Lung (tissue), 12 donors: ENCODE results near the gene LYPD5. TPM values are rescaled to one million over a fixed set of nuclear protein-coding genes. Genes with fewer than 3 reads are reported as not detected.

Experiments used
- ATAC-seq: fragments of 200-7000 bp; cut with Tn5 transposase; one replicate; pipeline ENCODE4 v1.9.1; 2020; ENCODE audit warnings: moderate number of reproducible peaks; ENCODE audit not compliant: insufficient read depth, low FRiP score
- DNase-seq, 3 donors: peaks; one replicate each; pipeline ENCODE4 v3.0.0-alpha.2; 2013 to 2017
- H3K27ac ChIP-seq, 2 donors: one replicate each; pipeline ENCODE4 v1.5.1; 2013; ENCODE audit warnings: mild to moderate bottlenecking in 2 of 2, moderate library complexity in 2 of 2, control low read depth in 1 of 2, inconsistent platforms in 1 of 2, low read depth in 1 of 2, low read length in 1 of 2
- H3K27me3 ChIP-seq, 3 donors: one replicate each; pipeline ENCODE4 v1.5.1; 2013; ENCODE audit warnings: low read length in 2 of 3; ENCODE audit not compliant: control insufficient read depth in 3 of 3, insufficient read depth in 3 of 3
- H3K36me3 ChIP-seq, 4 donors: one replicate each; pipeline ENCODE4 v1.5.1; 2013; ENCODE audit warnings: low read length in 4 of 4, mild to moderate bottlenecking in 1 of 4, moderate library complexity in 1 of 4; ENCODE audit not compliant: control insufficient read depth in 4 of 4, insufficient read depth in 4 of 4
- H3K4me1 ChIP-seq, 5 donors: one replicate each; pipeline ENCODE4 v1.5.1; 2013; ENCODE audit warnings: low read length in 5 of 5, mild to moderate bottlenecking in 2 of 5, moderate library complexity in 1 of 5; ENCODE audit not compliant: control insufficient read depth in 5 of 5, insufficient read depth in 5 of 5
- H3K4me3 ChIP-seq: one replicate; pipeline ENCODE4 v1.5.1; 2013; ENCODE audit warnings: mild to moderate bottlenecking, control low read depth, moderate library complexity
- H3K9ac ChIP-seq, 2 donors: one replicate each; pipeline ENCODE4 v1.5.1; 2013; ENCODE audit warnings: low read length in 2 of 2, control low read depth in 1 of 2; ENCODE audit not compliant: insufficient read depth in 1 of 2
- H3K9me3 ChIP-seq, 4 donors: one replicate each; pipeline ENCODE4 v1.5.1; 2013; ENCODE audit warnings: low read length in 3 of 4, mild to moderate bottlenecking in 1 of 4, moderate library complexity in 1 of 4; ENCODE audit not compliant: control insufficient read depth in 4 of 4, insufficient read depth in 3 of 4
- CTCF ChIP-seq: IDR thresholded peaks from 2 replicates; pipeline ENCODE4 v1.5.1; 2012; ENCODE audit warnings: mild to moderate bottlenecking; ENCODE audit errors: control extremely low read depth, extremely low read depth
- WGBS, 2 donors: extraction: QIAGEN DNeasy Blood & Tissue Kit; methylation state at CpG; one replicate each; pipeline ENCODE4 v1.1.7; 2013; 5-methylcytosine and 5-hydroxymethylcytosine counted together
- polyA plus RNA-seq, 2 donors: library from polyadenylated mRNA; stranded (reverse); fragments of 200-250 nt; gene quantifications; one replicate each; pipeline ENCODE4 v1.2.1, GENCODE V29; 2013
- total RNA-seq, 2 donors: library from RNA; depleted of rRNA in 1 of 2; stranded (reverse); fragments of >200 nt in 1 of 2; gene quantifications; one replicate each; pipeline ENCODE4 v1.2.1, GENCODE V29; 2014 to 2021
- donor health status: control.
- donor health status: control.
- donor health status: Bipolar disorder and iron deficiency.
- donor health status: healthy.
- donor health status: DM: yes; HTN: yes; CAD: no.

The LYPD5 gene
- total and polyA plus RNA-seq, 4 donors: 0.51 to 8.1 (median 2.9) TPM

- Histone ChIP-seq H3K27ac (no peak overlapping the region), H3K9ac (no peak overlapping the region), H3K36me3 (no peaks in the 10 kb centered on the region), H3K4me3 (peak overlapping the region; percentile 47), H3K27me3 (peaks cover 0 to 21% (median 3%) of the 10 kb centered on the region in 3 donors), H3K9me3 (peaks cover 0 to 1% (median 0%) of the 10 kb centered on the region in 4 donors), H3K4me1 (peaks cover 0 to 10% (median 0%) of the 10 kb centered on the region in 5 donors)
- no peak for ATAC-seq
- DNase-seq: no peak
- no peak for TF ChIP-seq CTCF
- 41 to 47% methylated on average over 5 of the region's 5 CpGs for WGBS, 2 donors
These were observed 4.2 kb downstream of the LYPD5 start for GRCh38 chr19:43798026-43798545.

- WGBS, 2 donors: 88 to 91% methylated on average over 6 to 7 of the region's 7 CpGs
- Histone ChIP-seq H3K36me3 (no peaks in the 10 kb centered on the region), H3K4me1 (peaks cover 0 to 10% (median 0%) of the 10 kb centered on the region in 5 donors), H3K9me3 (peaks cover 0 to 1% (median 0%) of the 10 kb centered on the region in 4 donors), H3K27ac (no peak overlapping the region), H3K9ac (no peak overlapping the region), H3K27me3 (peaks cover 0 to 21% (median 3%) of the 10 kb centered on the region in 3 donors), H3K4me3 (no peak overlapping the region)
- no peak for DNase-seq
- TF ChIP-seq CTCF: no peak
- ATAC-seq: no peak
These were observed 4.7 kb downstream of the LYPD5 start for GRCh38 chr19:43797556-43797955.

DNA sequence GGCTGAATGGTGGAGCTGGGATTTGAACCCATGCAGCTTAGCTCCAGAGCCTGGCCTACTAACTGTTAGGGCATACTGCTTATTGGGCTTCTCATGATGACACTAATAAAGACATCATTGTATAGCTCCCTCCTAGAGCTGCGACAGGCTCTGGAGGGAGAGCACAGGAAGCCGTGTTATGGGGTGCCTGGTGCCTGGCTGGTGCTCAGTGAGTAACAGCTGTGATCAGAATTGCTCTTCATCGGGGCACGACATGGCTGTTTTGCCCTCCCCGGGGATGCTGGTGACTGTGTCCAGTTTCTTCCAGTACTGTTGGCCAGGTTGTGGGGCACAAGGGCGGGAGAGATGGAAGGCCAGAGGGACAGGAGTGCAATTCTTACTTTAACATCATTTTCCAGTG lies 5.1 kb downstream of the LYPD5 start:
- no peak overlapping the region for H3K27ac ChIP-seq
- H3K4me3 ChIP-seq: no peak overlapping the region
- ATAC-seq (no peak), DNase-seq (no peak)
- WGBS, 2 donors: 65 to 74% methylated on average over 6 of the region's 6 CpGs
- no peaks in the 10 kb centered on the region for H3K36me3 ChIP-seq
- no peak overlapping the region for H3K9ac ChIP-seq
- peaks cover 0 to 19% (median 3%) of the 10 kb centered on the region in 3 donors for H3K27me3 ChIP-seq
- TF ChIP-seq CTCF: no peak
- H3K4me1 ChIP-seq: peaks cover 0 to 10% (median 0%) of the 10 kb centered on the region in 5 donors
- H3K9me3 ChIP-seq: peaks cover 0 to 1% (median 0%) of the 10 kb centered on the region in 4 donors

GRCh38 chr19:43790587-43790986 lies 11.7 kb downstream of the LYPD5 start:
- no peak for DNase-seq
- 28 to 35% methylated on average over 3 of the region's 3 CpGs for WGBS, 2 donors
- TF ChIP-seq CTCF: no peak

More at GRCh38 chr19:43790587-43790986, 11.7 kb downstream of the LYPD5 start:
- no peak for ATAC-seq
- Histone ChIP-seq H3K27me3 (peaks cover 0 to 3% (median 0%) of the 10 kb centered on the region in 3 donors), H3K9ac (no peak overlapping the region), H3K36me3 (no peaks in the 10 kb centered on the region), H3K9me3 (no peaks in the 10 kb centered on the region), H3K27ac (no peak overlapping the region), H3K4me3 (no peak overlapping the region), H3K4me1 (no peaks in the 10 kb centered on the region)
